Nephron progenitor cell (in vitro differentiated cells): Measurements from ENCODE around the gene DHX38.

Experiments
- DNase-seq: peaks from one replicate; pipeline ENCODE4 v3.0.0; 2021
- H3K27ac Mint-ChIP-seq: 2 replicates; pipeline ENCODE4 v1.8.0; 2021; ENCODE audit warnings: mild to moderate bottlenecking, moderate library complexity, mixed read lengths
- H3K27me3 Mint-ChIP-seq: 2 replicates; pipeline ENCODE4 v1.8.0; 2021; ENCODE audit warnings: mild to moderate bottlenecking, low read depth, mixed read lengths; ENCODE audit not compliant: poor library complexity
- H3K36me3 Mint-ChIP-seq: 2 replicates; pipeline ENCODE4 v1.8.0; 2021; ENCODE audit warnings: low read depth, mixed read lengths
- H3K4me1 Mint-ChIP-seq: 2 replicates; pipeline ENCODE4 v1.8.0; 2021; ENCODE audit warnings: mixed read lengths
- H3K4me3 Mint-ChIP-seq: 2 replicates; pipeline ENCODE4 v1.8.0; 2021; ENCODE audit warnings: mild to moderate bottlenecking, moderate library complexity, mixed read lengths
- H3K9me3 Mint-ChIP-seq: 2 replicates; pipeline ENCODE4 v1.8.0; 2021; ENCODE audit warnings: mild to moderate bottlenecking, moderate library complexity, mixed read lengths
- TF ChIP-seq, protein P1 (sequence below): fragments of 200-600 bp; sonication (generic); IDR thresholded peaks from 2 replicates; pipeline ENCODE4 v1.5.0; 2021; ENCODE audit warnings: antibody characterized with exemption

Gene DHX38

GRCh38 chr16:72083778-72084404 lies 9.8 kb upstream of the DHX38 start:
- H3K36me3 Mint-ChIP-seq = peaks cover 46% of the 10 kb centered on the region
- H3K9me3 Mint-ChIP-seq = peaks cover 13% of the 10 kb centered on the region
- TF ChIP-seq, protein P1, sequence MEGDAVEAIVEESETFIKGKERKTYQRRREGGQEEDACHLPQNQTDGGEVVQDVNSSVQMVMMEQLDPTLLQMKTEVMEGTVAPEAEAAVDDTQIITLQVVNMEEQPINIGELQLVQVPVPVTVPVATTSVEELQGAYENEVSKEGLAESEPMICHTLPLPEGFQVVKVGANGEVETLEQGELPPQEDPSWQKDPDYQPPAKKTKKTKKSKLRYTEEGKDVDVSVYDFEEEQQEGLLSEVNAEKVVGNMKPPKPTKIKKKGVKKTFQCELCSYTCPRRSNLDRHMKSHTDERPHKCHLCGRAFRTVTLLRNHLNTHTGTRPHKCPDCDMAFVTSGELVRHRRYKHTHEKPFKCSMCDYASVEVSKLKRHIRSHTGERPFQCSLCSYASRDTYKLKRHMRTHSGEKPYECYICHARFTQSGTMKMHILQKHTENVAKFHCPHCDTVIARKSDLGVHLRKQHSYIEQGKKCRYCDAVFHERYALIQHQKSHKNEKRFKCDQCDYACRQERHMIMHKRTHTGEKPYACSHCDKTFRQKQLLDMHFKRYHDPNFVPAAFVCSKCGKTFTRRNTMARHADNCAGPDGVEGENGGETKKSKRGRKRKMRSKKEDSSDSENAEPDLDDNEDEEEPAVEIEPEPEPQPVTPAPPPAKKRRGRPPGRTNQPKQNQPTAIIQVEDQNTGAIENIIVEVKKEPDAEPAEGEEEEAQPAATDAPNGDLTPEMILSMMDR = no peak
- H3K4me3 Mint-ChIP-seq = no peak overlapping the region
- no peaks in the 10 kb centered on the region for H3K4me1 Mint-ChIP-seq
- H3K27me3 Mint-ChIP-seq = no peaks in the 10 kb centered on the region
- no peak for DNase-seq
- H3K27ac Mint-ChIP-seq = no peak overlapping the region

- no peak overlapping the region for H3K27ac Mint-ChIP-seq
- no peaks in the 10 kb centered on the region for H3K27me3 Mint-ChIP-seq
- no peak overlapping the region for H3K4me3 Mint-ChIP-seq
- H3K36me3 Mint-ChIP-seq = peaks cover 51% of the 10 kb centered on the region
- no peaks in the 10 kb centered on the region for H3K4me1 Mint-ChIP-seq
- DNase-seq = no peak
- TF ChIP-seq, protein P1 = no peak
- peaks cover 13% of the 10 kb centered on the region for H3K9me3 Mint-ChIP-seq
Measured at GRCh38 chr16:72084445-72084844, 9.2 kb upstream of the DHX38 start.

GRCh38 chr16:72085002-72085401 lies 8.6 kb upstream of the DHX38 start:
- Mint-ChIP-seq H3K4me1 (no peaks in the 10 kb centered on the region), H3K36me3 (peaks cover 54% of the 10 kb centered on the region), H3K27me3 (no peaks in the 10 kb centered on the region), H3K9me3 (peaks cover 13% of the 10 kb centered on the region), H3K4me3 (no peak overlapping the region), H3K27ac (no peak overlapping the region)
- TF ChIP-seq, protein P1 = no peak
- no peak for DNase-seq

GRCh38 chr16:72091217-72091616 lies 2.4 kb upstream of the DHX38 start:
- Mint-ChIP-seq H3K27ac (no peak overlapping the region), H3K4me3 (peak overlapping the region; percentile 99), H3K4me1 (peaks cover 43% of the 10 kb centered on the region), H3K36me3 (peaks cover 42% of the 10 kb centered on the region), H3K9me3 (no peaks in the 10 kb centered on the region), H3K27me3 (no peaks in the 10 kb centered on the region)
- TF ChIP-seq, protein P1 = no peak
- DNase-seq = no peak

GRCh38 chr16:72092832-72093447 lies 707 bp upstream of the DHX38 start:
- DNase-seq = peak; percentile 23
- Mint-ChIP-seq H3K4me1 (peaks cover 43% of the 10 kb centered on the region), H3K27ac (peak overlapping the region; percentile 99), H3K9me3 (no peaks in the 10 kb centered on the region), H3K36me3 (peaks cover 45% of the 10 kb centered on the region), H3K27me3 (no peaks in the 10 kb centered on the region), H3K4me3 (peak overlapping the region; percentile 99)
- TF ChIP-seq, protein P1 = no peak

DNA sequence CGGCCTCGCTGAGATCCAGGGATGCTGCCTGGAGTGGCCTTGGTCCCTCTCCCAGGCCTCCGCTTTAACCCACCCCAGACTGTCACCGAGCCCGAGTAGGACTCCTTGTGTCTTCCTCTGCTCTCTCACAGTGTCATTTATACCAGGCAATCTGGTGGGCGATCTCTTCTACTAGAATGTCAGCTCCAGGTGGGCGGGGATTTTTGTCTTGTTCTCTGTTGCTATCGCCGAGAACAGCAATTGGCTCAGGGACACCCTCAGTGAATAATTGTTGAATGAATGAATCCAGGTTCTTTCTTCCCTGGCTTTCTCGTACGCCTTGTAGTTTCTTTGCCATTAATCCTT lies 591 bp downstream of the DHX38 start:
- H3K4me3 Mint-ChIP-seq = peak overlapping the region; percentile 99
- H3K36me3 Mint-ChIP-seq = peaks cover 42% of the 10 kb centered on the region
- DNase-seq = no peak
- H3K27ac Mint-ChIP-seq = peak overlapping the region; percentile 95
- TF ChIP-seq, protein P1 = no peak
- no peaks in the 10 kb centered on the region for H3K27me3 Mint-ChIP-seq
- H3K4me1 Mint-ChIP-seq = peaks cover 43% of the 10 kb centered on the region
- no peaks in the 10 kb centered on the region for H3K9me3 Mint-ChIP-seq
